Gastrocnemius medialis (tissue), 4 donors: ENCODE results near the gene RAI1.

Experiments used
- CTCF ChIP-seq, 5 experiments: fragments of 450-650 bp in 3 of 5; fragments of 200-600 bp in 2 of 5; sonication (generic) in 2 of 5; IDR thresholded peaks in 4 of 5; conservative IDR thresholded peaks in 1 of 5; 1 replicate in 4 of 5; 2 replicates in 1 of 5; pipeline ENCODE4 v1.5.1; 2016 to 2019; ENCODE audit warnings: antibody characterized with exemption in 5 of 5, mild to moderate bottlenecking in 3 of 5, moderate library complexity in 3 of 5
- POLR2A ChIP-seq, 2 donors: fragments of 450-650 bp; IDR thresholded peaks; one replicate each; pipeline ENCODE4 v1.6.1; 2017; ENCODE audit warnings: antibody characterized with exemption in 2 of 2, mild to moderate bottlenecking in 2 of 2, moderate library complexity in 2 of 2

GRCh38 chr17:17749921-17750320, 68.7 kb downstream of the RAI1 start:
- no peak for TF ChIP-seq POLR2A (IDR thresholded peaks at IDR 0.05)
- no peak for TF ChIP-seq CTCF (IDR thresholded peaks at IDR 0.05 in 4 of 5, conservative IDR thresholded peaks at IDR 0.05 in 1 of 5)
